HepG2 (cell line): Measurements from ENCODE around the gene TASOR2. TPM values are rescaled to one million over a fixed set of nuclear protein-coding genes. Genes with fewer than 3 reads are reported as not detected.

Experiments
- FUBP1 ChIP-seq: sonication (generic); formaldehyde crosslinking; IDR thresholded peaks from 2 replicates; pipeline ENCODE4 v1.5.1; 2020; ENCODE audit warnings: missing genetic modification reagents, mild to moderate bottlenecking, borderline replicate concordance
- GPBP1L1 ChIP-seq: sonication (generic); formaldehyde crosslinking; IDR thresholded peaks from 2 replicates; pipeline ENCODE4 v1.5.0; 2020; ENCODE audit warnings: mild to moderate bottlenecking, missing genetic modification reagents
- HOXA7 ChIP-seq: sonication (generic); formaldehyde crosslinking; IDR thresholded peaks from 2 replicates; pipeline ENCODE4 v1.8.1; 2022; ENCODE audit warnings: mild to moderate bottlenecking, missing genetic modification reagents, moderate library complexity
- KLF15 ChIP-seq: sonication (generic); formaldehyde crosslinking; IDR thresholded peaks from 2 replicates; pipeline ENCODE4 v1.8.1; 2023; ENCODE audit warnings: borderline replicate concordance, mild to moderate bottlenecking, inconsistent platforms, missing genetic modification reagents, mixed read lengths
- NFAT5 ChIP-seq: sonication (generic); formaldehyde crosslinking; IDR thresholded peaks from 2 replicates; pipeline ENCODE4 v1.4.0; 2020; ENCODE audit warnings: missing genetic modification reagents
- SIN3B ChIP-seq: fragments of 150-350 bp; IDR thresholded peaks from 2 replicates; pipeline ENCODE4 v1.6.1; 2014; ENCODE audit warnings: low read length
- SRSF9 ChIP-seq: fragments of 200-400 bp; formaldehyde crosslinking; IDR thresholded peaks from 2 replicates; pipeline ENCODE4 v1.6.1; 2018; ENCODE audit warnings: borderline replicate concordance, mild to moderate bottlenecking, low read depth, low read length; ENCODE audit not compliant: insufficient read depth, poor library complexity, severe bottlenecking
- ZNF101 ChIP-seq: sonication (generic); formaldehyde crosslinking; IDR thresholded peaks from 2 replicates; pipeline ENCODE4 v1.4.0; 2020; ENCODE audit warnings: mild to moderate bottlenecking, low read depth, missing genetic modification reagents, borderline replicate concordance
- ZNF224 ChIP-seq: sonication (generic); formaldehyde crosslinking; IDR thresholded peaks from 2 replicates; pipeline ENCODE4 v1.5.0; 2020; ENCODE audit warnings: mild to moderate bottlenecking, missing genetic modification reagents
- ZNF281 ChIP-seq: sonication (generic); formaldehyde crosslinking; IDR thresholded peaks from 2 replicates; pipeline ENCODE4 v1.4.0; 2020; ENCODE audit warnings: missing genetic modification reagents, borderline replicate concordance
- ZNF576 ChIP-seq: sonication (generic); formaldehyde crosslinking; IDR thresholded peaks from 2 replicates; pipeline ENCODE4 v1.4.0; 2020; ENCODE audit warnings: mild to moderate bottlenecking, missing genetic modification reagents
- ZXDC ChIP-seq: sonication (generic); formaldehyde crosslinking; IDR thresholded peaks from 2 replicates; pipeline ENCODE4 v1.5.0; 2020; ENCODE audit warnings: mild to moderate bottlenecking, missing genetic modification reagents
- polyA plus RNA-seq, 8 experiments: library from polyadenylated mRNA; depleted of rRNA in 3 of 8; stranded (reverse) in 7 of 8; unstranded in 1 of 8; fragments of >200 nt; fragmentation: Illumina TruSeq in 4 of 8; extraction: Trizol in 4 of 8; gene quantifications; 2 replicates each; pipeline versions ENCODE4 v1.2.1 to v1.2.3, GENCODE V29; 2011 to 2016; ENCODE audit warnings: low read depth in 4 of 8, missing spikeins in 1 of 8, mixed read lengths in 1 of 8; ENCODE audit not compliant: insufficient read depth in 1 of 8
- total RNA-seq, 5 experiments: library from RNA; depleted of rRNA; stranded (reverse); fragments of >200 nt; fragmentation: Illumina TruSeq; extraction: Trizol; gene quantifications; 2 replicates each; pipeline ENCODE4 v1.2.3, GENCODE V29; 2016; ENCODE audit warnings: low read depth in 1 of 5

Gene TASOR2
- total and polyA plus RNA-seq, 2 of the 13 experiments (the other 11 are each of a cell fraction or from before 2014, with no cell fraction given), result 24.2 to 55.3 TPM

GRCh38 chr10:5666841-5667630, 17.6 kb upstream of the TASOR2 start (continued):
- no peak for TF ChIP-seq SRSF9
- no peak for TF ChIP-seq ZNF101 (CRISPR knock-in tag)
- TF ChIP-seq HOXA7 (CRISPR knock-in tag), result 0 out of 2 replicates have a peak, but pooled peaks have one; percentile 74
- no peak for TF ChIP-seq SIN3B
- peak; percentile 34; the same call in 1 of the 2 replicates for TF ChIP-seq ZNF281 (CRISPR knock-in tag)
- no peak for TF ChIP-seq GPBP1L1
- TF ChIP-seq FUBP1 (CRISPR knock-in tag), result no peak
- peak; percentile 62; the same call in 1 of the 2 replicates for TF ChIP-seq NFAT5 (CRISPR knock-in tag)
- TF ChIP-seq ZNF576, result no peak
- no peak for TF ChIP-seq ZXDC (CRISPR knock-in tag)
- no peak for TF ChIP-seq KLF15
- no peak for TF ChIP-seq ZNF224 (CRISPR knock-in tag)
